HL-60 (cell line): Measurements from ENCODE around the gene ADD1.

ENCODE experiments used
- DNase-seq, 2 experiments: peaks; one replicate each; pipeline ENCODE4 v3.0.0-alpha.2; 2010 to 2020; ENCODE audit warnings: low read depth in 1 of 2, low spot score in 1 of 2
- H3K27ac ChIP-seq: fragments of 250-450 bp; sonication (Bioruptor Pico); replicated peaks from 2 replicates; pipeline ENCODE4 v1.5.1; 2020; ENCODE audit warnings: mild to moderate bottlenecking, moderate library complexity
- H3K27me3 ChIP-seq: fragments of 250-450 bp; sonication (Bioruptor Pico); 2 replicates; pipeline ENCODE4 v1.5.1; 2021; ENCODE audit warnings: mild to moderate bottlenecking, moderate library complexity; ENCODE audit not compliant: insufficient read depth, poor library complexity, severe bottlenecking
- H3K4me3 ChIP-seq: replicated peaks from 2 replicates; pipeline ENCODE4 v1.5.1; 2011; ENCODE audit warnings: mild to moderate bottlenecking, control low read depth, low read length; ENCODE audit not compliant: insufficient read depth
- GABPA ChIP-seq: IDR thresholded peaks from 2 replicates; pipeline ENCODE4 v1.6.1; 2012; ENCODE audit warnings: low read depth
- POLR2AphosphoS5 ChIP-seq: IDR thresholded peaks from 2 replicates; pipeline ENCODE4 v1.6.1; 2012; ENCODE audit warnings: low read depth
- SPI1 ChIP-seq: IDR thresholded peaks from 2 replicates; pipeline ENCODE4 v1.6.1; 2012; ENCODE audit warnings: low read depth, mild to moderate bottlenecking, borderline replicate concordance
- TF ChIP-seq, protein P1 (sequence below): IDR thresholded peaks from 2 replicates; pipeline ENCODE4 v1.6.1; 2012; ENCODE audit warnings: low read depth; ENCODE audit not compliant: insufficient replicate concordance
- TF ChIP-seq, protein P2 (sequence below): IDR thresholded peaks from one replicate; pipeline ENCODE4 v1.5.1; 2011; ENCODE audit warnings: low read length, control low read depth, inconsistent platforms; ENCODE audit not compliant: insufficient read depth

The ADD1 gene

DNA sequence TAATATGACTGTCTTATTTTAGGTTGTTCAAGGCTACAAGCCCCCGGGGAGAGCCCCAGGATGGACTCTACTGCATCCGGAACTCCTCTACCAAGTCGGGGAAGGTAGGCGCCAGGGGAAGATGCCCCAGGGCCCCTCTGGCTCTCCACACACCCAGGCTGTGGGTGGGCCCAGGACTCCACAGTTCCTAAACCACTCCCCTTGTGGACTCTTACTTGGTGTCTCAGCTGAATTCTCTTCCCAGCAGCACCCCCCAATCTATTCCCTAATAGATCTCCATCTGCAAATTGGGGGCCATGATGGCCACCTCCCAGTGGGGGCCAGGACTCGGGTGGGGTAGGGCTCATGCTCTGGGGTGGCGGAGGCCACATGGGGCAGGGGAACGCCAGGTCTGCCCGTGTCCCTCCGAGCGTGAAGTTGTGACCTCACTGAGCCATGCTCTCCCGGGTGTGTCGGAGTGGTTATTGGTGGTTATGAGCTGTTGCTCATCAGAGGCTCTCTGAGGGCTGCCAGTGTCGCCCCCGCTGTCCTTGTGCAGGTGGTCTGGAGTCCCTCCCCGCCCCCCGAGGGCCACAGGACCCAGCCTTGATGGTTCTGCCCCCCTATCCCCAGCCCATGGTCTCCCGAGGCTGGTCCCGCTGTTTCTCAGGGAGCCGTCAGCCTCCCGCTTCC lies 11.2 kb upstream of the ADD1 start:
- Histone ChIP-seq H3K27me3 (no peaks in the 10 kb centered on the region), H3K27ac (no peak overlapping the region), H3K4me3 (no peak overlapping the region)
- DNase-seq, result no peak
- TF ChIP-seq GABPA (no peak), SPI1 (no peak), POLR2AphosphoS5 (no peak)
- TF ChIP-seq, protein P1, sequence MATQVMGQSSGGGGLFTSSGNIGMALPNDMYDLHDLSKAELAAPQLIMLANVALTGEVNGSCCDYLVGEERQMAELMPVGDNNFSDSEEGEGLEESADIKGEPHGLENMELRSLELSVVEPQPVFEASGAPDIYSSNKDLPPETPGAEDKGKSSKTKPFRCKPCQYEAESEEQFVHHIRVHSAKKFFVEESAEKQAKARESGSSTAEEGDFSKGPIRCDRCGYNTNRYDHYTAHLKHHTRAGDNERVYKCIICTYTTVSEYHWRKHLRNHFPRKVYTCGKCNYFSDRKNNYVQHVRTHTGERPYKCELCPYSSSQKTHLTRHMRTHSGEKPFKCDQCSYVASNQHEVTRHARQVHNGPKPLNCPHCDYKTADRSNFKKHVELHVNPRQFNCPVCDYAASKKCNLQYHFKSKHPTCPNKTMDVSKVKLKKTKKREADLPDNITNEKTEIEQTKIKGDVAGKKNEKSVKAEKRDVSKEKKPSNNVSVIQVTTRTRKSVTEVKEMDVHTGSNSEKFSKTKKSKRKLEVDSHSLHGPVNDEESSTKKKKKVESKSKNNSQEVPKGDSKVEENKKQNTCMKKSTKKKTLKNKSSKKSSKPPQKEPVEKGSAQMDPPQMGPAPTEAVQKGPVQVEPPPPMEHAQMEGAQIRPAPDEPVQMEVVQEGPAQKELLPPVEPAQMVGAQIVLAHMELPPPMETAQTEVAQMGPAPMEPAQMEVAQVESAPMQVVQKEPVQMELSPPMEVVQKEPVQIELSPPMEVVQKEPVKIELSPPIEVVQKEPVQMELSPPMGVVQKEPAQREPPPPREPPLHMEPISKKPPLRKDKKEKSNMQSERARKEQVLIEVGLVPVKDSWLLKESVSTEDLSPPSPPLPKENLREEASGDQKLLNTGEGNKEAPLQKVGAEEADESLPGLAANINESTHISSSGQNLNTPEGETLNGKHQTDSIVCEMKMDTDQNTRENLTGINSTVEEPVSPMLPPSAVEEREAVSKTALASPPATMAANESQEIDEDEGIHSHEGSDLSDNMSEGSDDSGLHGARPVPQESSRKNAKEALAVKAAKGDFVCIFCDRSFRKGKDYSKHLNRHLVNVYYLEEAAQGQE, result no peak
- TF ChIP-seq, protein P2, sequence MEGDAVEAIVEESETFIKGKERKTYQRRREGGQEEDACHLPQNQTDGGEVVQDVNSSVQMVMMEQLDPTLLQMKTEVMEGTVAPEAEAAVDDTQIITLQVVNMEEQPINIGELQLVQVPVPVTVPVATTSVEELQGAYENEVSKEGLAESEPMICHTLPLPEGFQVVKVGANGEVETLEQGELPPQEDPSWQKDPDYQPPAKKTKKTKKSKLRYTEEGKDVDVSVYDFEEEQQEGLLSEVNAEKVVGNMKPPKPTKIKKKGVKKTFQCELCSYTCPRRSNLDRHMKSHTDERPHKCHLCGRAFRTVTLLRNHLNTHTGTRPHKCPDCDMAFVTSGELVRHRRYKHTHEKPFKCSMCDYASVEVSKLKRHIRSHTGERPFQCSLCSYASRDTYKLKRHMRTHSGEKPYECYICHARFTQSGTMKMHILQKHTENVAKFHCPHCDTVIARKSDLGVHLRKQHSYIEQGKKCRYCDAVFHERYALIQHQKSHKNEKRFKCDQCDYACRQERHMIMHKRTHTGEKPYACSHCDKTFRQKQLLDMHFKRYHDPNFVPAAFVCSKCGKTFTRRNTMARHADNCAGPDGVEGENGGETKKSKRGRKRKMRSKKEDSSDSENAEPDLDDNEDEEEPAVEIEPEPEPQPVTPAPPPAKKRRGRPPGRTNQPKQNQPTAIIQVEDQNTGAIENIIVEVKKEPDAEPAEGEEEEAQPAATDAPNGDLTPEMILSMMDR, result no peak

DNA sequence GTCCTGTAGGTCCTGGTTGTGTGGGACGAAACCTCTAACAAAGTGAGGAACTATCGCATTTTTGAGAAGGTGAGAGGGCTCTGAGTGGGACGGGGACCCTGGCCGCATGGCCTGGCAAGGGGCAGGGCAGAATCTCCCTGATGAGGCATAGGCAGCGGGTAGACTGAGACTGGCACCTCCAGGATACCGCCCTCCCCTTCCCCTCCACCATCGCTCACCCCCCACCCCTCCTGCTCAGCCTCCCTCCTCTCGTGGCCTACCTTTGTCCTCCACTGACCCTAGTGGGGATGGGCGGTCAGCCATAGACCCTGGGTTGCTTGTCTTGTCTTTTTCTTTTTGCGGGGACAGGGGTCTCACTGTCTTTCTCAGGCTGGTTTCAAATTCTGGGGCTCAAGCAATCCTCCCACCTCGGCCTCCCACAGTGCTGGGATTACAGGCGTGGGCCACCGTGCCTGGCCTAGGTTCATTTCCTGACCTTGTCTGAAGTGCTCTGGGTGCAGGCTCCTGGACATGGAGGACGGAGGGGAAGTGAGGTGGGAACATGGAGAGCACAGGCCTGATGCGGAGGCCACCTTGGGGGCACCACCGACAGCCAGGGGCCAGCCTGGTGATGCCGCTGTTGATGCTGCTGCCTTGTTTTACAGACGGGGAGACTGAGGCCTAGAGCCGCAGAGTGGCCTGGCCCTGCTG lies 10.5 kb upstream of the ADD1 start:
- TF ChIP-seq, protein P1, result no peak
- no peak for TF ChIP-seq GABPA
- TF ChIP-seq POLR2AphosphoS5, result no peak
- TF ChIP-seq SPI1, result no peak
- TF ChIP-seq, protein P2, result no peak
- H3K27ac ChIP-seq, result no peak overlapping the region

DNA sequence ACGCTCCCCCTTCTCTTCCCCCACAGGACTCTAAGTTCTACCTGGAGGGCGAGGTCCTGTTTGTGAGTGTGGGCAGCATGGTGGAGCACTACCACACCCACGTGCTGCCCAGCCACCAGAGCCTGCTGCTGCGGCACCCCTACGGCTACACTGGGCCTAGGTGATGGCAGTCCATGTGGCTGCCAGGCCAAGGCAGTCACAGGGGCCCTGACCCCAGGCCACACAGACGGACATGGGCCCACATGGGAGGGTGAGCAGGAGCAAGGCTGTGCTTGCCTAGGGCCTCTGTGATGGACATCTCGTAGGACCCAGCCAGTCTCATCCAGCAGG lies 10.0 kb upstream of the ADD1 start:
- Histone ChIP-seq H3K27ac (no peak overlapping the region), H3K27me3 (no peaks in the 10 kb centered on the region), H3K4me3 (no peak overlapping the region)
- TF ChIP-seq, protein P1, result no peak
- TF ChIP-seq SPI1, result no peak
- no peak for TF ChIP-seq POLR2AphosphoS5
- TF ChIP-seq GABPA, result no peak
- TF ChIP-seq, protein P2, result no peak
- DNase-seq, result no peak

More for the DNA sequence above, 10.5 kb upstream of the ADD1 start:
- H3K27me3 ChIP-seq, result no peaks in the 10 kb centered on the region
- DNase-seq, result no peak
- H3K4me3 ChIP-seq, result no peak overlapping the region
